ENCODE measurements around the gene LBR.
"Not testable (repeated sequence)": the region's sequence is repeated elsewhere in the genome, so short reads cannot be mapped to it uniquely, and the experiment has no call there.

The LBR gene

GRCh38 chr1:225427235-225428067 is at the start of gene LBR:
Gene LBR (minus strand): TSS chr1:225428038. CDS start chr1:225424075, 3,963 bp downstream.
- DNase-seq = no peak

- DNase-seq = no peak
These were observed 49.6 kb upstream of the LBR start for GRCh38 chr1:225477296-225477911.

GRCh38 chr1:225476538-225476988 is 48.7 kb upstream of the LBR start:
- DNase-seq = no peak

- DNase-seq = no peak
These were observed 48.3 kb upstream of the LBR start for GRCh38 chr1:225476100-225476511.

- peak; percentile 43 for DNase-seq
These were observed 47.4 kb upstream of the LBR start for GRCh38 chr1:225474986-225475820.

DNA sequence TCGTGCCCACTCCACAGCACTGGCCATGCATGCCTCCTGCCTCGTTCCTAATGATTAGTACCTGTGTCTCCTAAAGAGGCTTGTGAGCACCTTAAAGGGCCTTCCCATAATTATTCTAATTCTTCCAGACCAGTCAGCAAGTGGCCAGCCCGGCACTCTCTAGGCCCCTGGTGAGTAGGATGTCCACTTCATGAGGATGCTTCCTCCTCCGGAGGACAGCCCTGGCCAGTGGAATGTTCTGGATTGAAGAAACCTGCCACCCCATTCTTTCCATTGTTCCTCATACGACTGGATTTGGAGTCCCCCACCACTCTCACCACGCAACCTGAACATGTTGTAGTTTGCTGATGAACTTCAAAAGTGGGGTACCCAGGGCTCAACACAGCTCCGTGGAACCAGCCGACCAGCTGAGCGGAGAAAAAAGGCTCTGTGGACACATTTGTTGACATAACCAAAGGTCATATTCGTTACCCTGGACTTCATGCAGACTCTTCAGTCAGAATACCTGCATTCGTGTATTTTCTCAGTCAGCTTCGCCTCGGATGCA is 46.7 kb upstream of the LBR start:
- no peak for DNase-seq

- DNase-seq = not testable (repeated sequence)
These were observed 46.0 kb upstream of the LBR start for GRCh38 chr1:225473676-225474438.

DNA sequence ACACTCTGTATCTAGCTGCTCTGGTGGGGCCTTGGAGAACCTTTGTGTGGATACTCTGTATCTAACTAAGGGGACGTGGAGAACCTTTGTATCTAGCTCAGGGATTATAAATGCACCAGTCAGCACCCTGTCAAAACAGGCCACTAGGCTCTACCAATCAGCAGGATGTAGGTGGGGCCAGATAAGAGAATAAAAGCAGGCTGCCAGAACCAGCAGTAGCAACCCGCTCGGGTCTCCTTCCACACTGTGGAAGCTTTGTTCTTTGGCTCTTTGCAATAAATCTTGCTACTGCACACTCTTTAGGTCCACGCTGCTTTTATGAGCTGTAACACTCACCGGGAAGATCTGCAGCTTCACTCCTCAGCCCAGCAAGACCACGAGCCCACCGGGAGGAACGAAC is 45.4 kb upstream of the LBR start:
- not testable (repeated sequence) for DNase-seq

- no peak for DNase-seq
These were observed 43.8 kb upstream of the LBR start for GRCh38 chr1:225471453-225472301.

GRCh38 chr1:225471109-225471452 is 43.2 kb upstream of the LBR start:
- DNase-seq = no peak

GRCh38 chr1:225470211-225471108 is 42.6 kb upstream of the LBR start:
- DNase-seq = no peak

DNA sequence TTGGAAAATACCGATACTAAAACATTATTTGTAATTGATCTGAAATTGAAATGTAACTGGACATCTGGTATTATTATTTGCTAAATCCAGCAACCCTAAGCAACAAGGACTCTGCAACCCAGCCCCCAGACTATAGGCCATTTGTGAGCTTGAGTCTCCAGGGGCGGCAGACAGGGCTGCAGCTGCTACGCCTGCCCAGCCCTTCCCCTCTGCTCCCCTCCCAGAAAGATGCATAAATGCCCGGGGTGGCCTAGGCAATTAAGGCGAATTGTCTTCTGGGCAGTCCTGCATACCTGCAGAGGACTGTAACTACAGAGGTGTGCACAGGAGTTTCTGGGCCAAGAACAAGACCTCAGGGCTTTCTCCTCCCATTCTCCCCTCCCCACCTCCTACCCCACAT is 41.2 kb upstream of the LBR start:
- no peak for DNase-seq

GRCh38 chr1:225468270-225469020 is 40.6 kb upstream of the LBR start:
- DNase-seq = no peak

DNA sequence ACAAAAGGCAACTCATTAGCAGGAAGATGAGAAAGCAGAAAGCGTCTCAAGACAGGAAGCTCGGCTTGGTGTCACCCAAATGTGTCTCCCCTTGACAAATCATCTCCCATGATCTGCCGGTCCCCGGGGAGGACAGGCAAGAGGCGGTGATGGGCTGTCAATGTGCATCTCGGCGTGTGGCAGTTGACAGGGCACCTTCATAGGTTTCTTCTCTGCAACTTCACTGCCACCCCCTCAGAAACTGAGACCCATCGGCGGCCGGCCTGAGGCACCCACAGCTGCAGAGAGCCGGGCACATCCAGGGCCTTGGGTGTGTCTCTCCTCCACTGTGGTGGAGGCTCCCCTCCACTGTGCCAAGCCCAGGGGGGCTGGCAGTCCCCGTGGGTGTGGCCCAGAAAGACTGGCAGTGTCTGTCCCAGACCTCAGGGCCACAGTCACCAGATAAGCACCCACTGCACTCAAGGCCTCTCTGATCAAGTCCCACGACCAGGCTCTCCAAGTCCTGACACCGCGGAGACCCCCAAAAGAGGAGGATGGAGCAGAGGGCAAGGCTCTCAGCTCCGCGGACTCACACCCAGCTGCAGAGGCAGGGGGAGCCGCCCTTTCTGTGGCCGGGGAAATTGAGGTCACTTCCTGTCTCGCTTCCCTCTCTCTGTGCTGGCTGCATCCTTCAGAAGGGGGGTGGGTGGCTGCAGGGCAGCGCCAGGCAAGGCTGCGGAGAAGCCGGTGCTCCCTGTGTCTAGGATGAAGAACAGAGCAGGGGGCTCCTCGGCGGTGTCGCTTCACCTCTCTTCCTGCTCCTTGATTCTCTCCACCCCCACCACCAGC is 39.6 kb upstream of the LBR start:
- no peak for DNase-seq

DNA sequence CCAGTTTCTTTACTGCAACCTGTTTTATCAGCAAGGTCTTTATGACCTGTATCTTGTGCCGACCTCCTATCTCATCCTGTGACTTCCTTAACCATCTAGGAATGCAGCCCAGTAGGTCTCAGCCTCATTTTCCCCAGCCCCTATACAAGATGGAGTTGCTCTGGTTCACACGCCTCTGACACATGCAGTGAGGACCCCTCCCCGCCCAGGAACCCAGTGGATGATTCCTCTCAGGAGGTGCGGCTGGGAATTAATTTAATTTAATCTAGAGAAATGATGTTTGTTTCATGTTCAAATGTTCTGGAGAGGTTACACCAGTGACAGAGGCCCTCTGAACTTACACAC is 39.0 kb upstream of the LBR start:
- DNase-seq = no peak

GRCh38 chr1:225465793-225466517 is 38.1 kb upstream of the LBR start:
- DNase-seq = no peak

DNA sequence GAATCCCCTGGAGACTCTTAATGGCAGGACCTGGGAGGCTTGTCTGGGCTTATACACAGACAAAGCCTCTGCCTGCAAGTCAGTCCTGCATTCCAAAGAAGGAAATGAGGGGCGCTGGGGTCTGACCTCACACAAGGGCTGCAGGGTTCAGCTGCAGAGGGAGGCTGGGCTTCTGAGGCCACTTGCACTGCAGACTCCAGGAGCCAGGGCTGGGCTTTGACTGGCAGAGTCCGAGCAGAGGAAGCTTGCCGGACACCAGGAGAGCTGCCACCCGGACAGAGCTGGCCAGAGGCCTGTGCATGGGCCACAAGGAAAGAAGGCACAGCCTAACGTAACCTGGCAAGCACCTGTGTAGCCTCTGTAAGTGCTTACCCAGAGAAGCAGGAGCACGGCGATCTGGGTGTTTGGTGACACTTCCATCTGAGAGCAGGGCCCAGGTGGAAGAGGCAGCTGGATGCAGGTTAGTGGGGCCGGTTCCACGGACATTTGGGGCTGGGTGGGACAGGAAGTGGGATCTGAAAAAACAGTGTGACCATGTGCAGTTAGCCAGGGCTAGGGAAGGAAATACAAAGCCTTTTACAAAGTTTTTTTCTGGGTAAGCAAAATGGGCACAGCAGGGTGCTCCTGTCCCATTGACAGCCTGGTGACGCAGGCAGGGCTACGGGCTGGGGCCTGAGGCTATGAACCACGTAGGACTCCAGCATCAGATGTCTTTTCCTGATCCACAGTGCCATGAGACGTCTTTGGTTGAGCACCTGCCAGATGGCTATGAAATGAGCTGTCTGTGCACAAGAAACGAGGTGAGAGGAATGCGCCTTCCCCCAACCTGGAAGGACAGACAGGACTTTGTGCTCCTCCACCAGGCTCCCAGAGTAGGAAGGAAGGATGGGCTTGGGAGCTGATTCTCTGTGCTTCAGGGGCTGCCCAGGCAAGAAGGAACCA is 37.3 kb upstream of the LBR start:
- no peak for DNase-seq
